GM21390 (cell line): ENCODE results near the gene MCF2L.

Experiments
- ATAC-seq: cut with Tn5 transposase; IDR thresholded peaks from one replicate; pipeline ENCODE4 v1.9.1; 2021; ENCODE audit not compliant: unreplicated experiment

Gene MCF2L

DNA sequence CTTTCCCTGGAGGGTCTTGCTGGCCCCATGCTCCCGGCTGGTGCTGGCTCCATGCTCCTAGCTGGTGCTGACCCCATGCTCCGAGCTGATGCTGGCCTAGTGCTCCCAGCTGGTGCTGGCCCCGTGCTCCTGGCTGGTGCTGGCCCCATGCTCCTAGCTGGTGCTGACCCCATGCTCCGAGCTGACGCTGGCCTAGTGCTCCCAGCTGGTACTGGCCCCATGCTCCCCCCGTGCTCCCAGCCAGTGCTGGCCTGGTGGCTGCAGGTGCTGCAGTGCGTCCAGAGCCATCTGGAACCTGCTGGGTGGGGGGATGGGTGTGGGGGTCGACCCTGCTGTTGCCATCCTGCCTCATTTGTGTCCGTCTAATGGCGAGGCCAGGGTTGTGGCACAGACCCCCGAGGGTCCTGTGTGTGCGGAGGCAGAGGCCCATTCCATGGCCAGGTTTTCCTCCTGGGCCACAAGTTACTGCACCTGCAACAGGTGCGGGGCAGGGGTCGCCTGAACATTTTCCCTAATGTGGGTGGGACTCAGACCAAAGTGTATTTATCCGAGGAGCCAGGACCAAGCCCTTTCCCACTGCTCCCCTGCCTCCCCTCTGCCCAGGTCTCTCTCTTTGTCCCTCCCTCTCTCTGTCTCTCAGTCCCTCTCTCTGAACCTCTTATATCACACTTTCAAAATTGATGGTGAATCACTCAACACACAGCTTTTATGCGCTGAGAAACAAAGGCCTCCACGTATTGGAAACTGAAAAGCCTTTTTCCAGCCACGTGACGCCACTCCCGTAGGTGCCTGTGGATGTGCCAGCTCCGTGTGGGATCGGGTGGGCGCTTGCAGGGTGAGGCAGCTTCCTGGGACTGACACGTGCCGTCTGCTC lies 45.1 kb downstream of the MCF2L start:
- ATAC-seq = no peak

- no peak for ATAC-seq
Observed at GRCh38 chr13:113014752-113015745, 46.0 kb downstream of the MCF2L start.

DNA sequence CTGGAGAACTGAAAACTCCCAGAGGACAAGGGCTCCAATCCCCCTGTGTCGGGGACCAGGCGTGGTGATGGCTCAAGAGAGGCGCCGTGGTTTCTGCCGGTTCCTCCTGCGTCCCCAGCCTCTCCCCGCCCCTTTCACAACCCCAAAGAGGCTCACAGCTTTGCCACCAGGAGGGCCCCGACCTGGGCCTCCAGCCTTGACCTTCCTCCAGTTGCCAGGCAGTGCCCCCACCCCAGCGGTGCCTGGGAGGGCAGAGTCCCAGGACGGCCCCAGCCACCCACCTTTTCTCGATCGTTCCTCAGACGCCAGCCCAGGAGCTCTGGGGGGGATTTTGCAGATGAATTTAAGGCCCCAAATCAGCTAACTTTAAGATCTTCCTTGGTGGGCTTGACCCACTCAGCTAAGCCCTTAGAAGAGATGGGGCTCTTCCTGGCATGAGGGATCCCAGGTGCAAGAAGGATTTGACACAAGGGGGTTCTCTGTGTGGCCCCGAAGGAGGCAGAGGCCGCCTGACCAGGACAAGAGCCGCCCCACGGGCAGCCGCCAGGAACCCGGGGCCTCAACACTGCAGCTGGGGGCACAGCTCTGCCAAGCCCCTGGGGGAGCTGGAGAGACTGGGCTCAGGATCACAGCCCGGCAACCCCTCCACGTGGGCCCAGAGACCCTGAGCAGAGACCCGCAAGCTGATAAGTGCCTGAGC lies 47.0 kb downstream of the MCF2L start:
- no peak for ATAC-seq

DNA sequence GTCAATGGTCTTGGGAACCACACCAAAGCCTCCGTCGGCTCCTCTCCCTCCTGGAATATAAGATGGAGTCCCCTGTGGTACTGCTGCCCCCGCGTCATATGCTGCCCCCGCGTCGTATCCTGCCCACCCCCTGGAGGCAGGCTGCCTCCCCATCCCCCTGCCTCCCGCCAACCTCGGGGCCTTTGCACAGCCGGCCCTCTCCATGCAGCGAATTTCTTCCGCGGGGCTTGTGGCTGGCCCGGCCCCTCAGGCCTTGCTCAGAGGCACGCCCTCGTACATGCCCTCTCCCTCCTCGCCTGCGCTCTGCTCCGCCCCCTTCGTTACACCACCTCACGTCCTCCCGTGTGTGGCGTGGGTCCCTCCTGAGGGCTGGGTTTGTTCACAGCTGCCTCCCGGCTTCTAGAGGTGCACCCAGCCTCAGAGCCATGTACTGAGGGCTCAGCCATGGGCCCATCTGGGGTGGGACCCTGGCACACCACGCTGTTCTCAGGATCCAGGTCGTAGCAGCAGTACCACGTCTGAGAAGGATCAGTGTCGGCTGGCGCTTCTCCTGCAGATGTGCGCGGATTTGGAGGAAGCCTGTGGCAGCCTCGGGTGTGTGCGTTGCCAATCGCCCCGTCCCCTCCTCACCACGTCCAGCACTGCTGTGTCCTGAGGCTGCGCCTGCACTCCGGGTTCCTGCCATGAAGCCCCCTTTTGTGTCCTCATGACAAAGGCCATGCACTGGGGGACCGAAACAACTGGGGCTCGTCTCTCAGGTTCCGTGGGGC lies 47.7 kb downstream of the MCF2L start:
- no peak for ATAC-seq

GRCh38 chr13:113017506-113018215 lies 48.6 kb downstream of the MCF2L start:
- no peak for ATAC-seq

GRCh38 chr13:113018676-113019465 lies 49.9 kb downstream of the MCF2L start:
- no peak for ATAC-seq

- ATAC-seq = no peak
Observed at GRCh38 chr13:113020323-113021080, 51.5 kb downstream of the MCF2L start.

DNA sequence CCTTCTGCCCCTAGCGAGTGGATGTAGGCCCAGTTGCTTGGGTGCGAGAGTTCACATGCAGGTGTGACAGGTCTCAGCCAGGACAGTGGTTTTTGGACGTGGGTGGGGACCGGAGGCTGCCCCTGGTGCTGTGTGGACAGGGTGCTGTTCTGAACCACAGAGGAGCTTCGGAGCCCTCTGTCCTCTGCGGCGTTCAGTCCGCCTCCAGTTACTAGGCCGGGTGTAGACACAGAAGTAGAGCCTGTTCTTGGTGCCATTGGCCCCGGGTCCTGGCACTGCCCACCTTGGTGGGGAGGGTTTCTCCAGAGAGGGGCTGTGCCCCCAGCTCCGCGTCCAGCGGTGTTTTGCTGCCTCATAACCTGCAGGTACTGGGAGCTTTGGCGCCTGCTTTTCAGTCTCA lies 52.4 kb downstream of the MCF2L start:
- ATAC-seq = no peak

- no peak for ATAC-seq
Observed at GRCh38 chr13:113021811-113022210, 52.8 kb downstream of the MCF2L start.

DNA sequence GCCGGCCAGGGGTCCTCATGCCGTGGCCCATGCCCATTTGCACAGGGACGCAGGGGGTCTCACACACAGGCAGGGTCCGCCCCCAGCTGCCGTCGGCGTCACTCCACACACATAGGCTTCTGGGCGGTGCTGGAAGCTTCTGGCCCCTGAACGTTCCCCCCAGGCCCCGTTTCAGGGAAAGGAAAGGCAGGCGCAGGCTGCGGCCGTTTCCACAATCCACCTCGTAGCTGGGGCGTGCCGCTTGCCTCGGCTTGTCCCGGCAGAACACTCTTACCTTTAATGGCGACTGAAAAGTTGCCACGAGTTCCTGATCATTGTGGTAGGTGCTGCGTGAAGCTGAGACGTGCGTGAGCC lies 53.4 kb downstream of the MCF2L start:
- no peak for ATAC-seq

DNA sequence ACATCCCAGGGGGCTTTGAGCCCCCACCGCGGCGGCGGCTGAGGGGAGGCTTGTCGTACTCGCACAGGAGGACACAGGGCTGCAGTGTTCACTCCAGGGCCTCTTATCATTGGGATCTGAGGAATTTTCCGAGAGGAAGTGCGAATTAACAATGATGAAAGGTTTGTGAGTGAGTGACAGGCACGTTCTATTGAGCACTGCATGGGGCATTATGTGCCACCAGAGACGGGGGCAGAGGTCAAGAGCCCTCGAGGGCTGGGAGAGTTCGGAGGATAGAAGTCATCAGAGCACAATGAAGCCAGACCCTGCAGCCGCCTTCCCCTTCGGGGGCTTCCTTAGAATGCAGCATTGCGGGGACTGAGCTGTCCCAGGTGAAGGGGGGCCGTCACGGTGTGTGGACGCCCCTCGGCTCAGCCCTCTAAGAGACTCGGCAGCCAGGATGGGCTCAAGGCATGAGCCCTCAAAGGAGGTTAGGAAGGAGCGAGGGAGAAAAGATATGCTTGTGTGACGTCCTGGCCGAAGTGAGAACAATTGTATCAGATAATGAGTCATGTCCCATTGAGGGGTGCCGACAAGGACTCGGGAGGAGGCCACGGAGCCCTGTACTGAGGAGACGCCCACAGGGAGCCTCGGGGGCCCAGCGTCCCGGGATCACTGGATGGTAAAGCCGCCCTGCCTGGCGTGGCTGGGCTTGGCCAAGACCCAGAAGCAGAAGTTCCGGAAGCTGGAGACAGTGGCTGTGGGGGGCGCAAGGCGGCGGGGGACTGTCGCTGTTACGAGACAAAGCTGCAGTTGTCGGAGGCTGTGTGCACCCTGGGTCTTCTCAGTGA lies 53.9 kb downstream of the MCF2L start:
- no peak for ATAC-seq

DNA sequence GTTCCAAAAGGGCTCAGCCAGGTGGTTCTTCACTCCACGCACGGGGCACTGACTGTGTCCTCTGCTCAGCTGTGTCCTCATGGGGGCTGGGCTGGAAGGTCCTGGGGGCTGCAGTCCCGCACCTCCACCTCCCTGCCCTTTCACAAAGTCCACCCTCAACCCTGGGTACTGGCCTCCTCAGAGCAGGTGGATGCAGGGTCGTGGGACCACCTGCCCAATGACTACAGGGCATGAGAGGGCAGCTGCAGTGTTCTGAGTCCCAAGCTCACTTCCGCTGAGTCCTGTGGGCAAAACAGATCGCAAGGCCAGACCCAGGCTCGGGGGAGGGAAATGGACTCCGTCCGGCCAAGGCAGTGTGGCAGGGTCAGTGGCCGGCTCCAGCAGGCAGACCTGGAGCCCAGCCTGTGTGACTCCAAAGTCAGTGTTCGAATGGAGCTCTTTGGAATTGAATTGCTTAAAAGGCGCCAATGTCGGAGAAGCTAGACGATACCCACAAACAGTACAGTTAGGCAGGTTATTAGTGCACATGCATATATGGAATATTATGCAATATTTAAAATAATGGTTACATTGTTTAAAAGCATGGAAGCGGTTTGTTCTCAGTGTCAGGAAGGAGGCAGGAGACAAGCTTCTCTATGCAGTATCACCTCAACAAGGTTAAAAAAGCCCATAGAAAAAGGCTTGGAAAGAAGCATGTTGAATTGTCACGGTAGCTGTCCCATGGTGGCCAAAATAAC lies 54.8 kb downstream of the MCF2L start:
- ATAC-seq = no peak

- ATAC-seq = no peak
Observed at GRCh38 chr13:113024466-113024865, 55.5 kb downstream of the MCF2L start.

GRCh38 chr13:113026391-113026910 lies 57.4 kb downstream of the MCF2L start:
- no peak for ATAC-seq

DNA sequence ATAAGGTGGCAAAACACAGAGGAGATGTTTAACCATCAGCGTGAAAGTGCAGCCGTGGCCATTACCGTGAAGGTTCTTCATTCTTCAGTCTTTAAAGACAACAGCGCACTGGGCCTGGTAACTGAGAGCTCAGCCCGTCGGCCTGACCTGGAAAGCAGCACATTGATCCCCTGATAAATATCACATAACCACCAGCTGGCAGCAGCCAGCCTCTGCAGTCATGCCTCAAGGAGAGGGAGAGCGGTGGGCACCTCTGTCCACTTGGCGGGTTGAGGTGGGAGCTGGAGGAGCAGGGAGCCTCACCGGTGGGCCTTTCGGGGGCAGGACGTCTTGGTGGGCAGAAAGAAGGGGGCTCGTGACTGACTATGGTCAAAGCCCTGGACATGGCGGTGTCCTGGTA lies 58.1 kb downstream of the MCF2L start:
- ATAC-seq = no peak

DNA sequence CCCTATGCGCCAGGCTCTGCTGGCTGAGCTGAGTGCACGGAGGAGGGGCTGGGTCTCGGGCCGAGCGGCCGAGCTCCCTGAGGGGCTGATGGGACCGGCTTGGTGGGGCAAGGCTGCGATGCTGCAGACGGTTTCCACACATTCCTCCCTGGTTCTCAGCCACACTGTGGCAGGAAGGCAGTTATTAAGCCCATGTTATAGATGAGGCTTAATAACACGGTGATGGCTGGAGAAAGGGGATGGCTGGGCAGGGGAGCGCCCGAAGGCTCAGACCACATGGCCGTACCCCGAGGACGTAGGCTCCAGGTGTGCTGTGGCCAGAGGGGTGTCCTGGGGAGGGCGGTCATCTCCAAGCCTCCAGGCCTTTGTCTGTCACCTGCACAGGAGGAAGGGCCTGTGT lies 58.6 kb downstream of the MCF2L start:
- ATAC-seq = no peak
